Stimulated activated CD4-positive, alpha-beta T cell treated with anti-CD3 and anti-CD28 coated beads, TNF-alpha, amount 100 ng/mL, for 1 hour (primary cell): Measurements from ENCODE around the gene NTPCR.
"Not testable (repeated sequence)": the region's sequence is repeated elsewhere in the genome, so short reads cannot be mapped to it uniquely, and the experiment has no call there.

Experiments used
- DNase-seq, 3 donors: peaks; one replicate each; pipeline ENCODE4 v3.0.0-alpha.2; 2020; ENCODE audit warnings: low read depth in 3 of 3, low spot score in 1 of 3

NTPCR gene

GRCh38 chr1:232950197-232951176 is at the start of gene NTPCR:
Gene NTPCR, plus strand, starts transcription at chr1:232950611. Its CDS starts 100 bp downstream, at chr1:232950711.
- peak; percentile 90 to 98 (median 94) for DNase-seq

GRCh38 chr1:232900818-232901217 is 49.6 kb upstream of the NTPCR start:
- no peak for DNase-seq

- DNase-seq, result no peak
These were observed 49.2 kb upstream of the NTPCR start for GRCh38 chr1:232901255-232901654.

- DNase-seq, result no peak
These were observed 47.5 kb upstream of the NTPCR start for GRCh38 chr1:232902774-232903350.

GRCh38 chr1:232904131-232904530 is 46.3 kb upstream of the NTPCR start:
- no peak for DNase-seq

GRCh38 chr1:232904566-232904965 is 45.8 kb upstream of the NTPCR start:
- DNase-seq, result no peak

- no peak for DNase-seq
These were observed 44.9 kb upstream of the NTPCR start for GRCh38 chr1:232905331-232906034.

- DNase-seq, result no peak
These were observed 44.0 kb upstream of the NTPCR start for GRCh38 chr1:232906441-232906840.

GRCh38 chr1:232908831-232909230 is 41.6 kb upstream of the NTPCR start:
- DNase-seq, result no peak

GRCh38 chr1:232909752-232910151 is 40.7 kb upstream of the NTPCR start:
- DNase-seq, result no peak

- DNase-seq, result no peak
These were observed 39.3 kb upstream of the NTPCR start for GRCh38 chr1:232911027-232911599.

- DNase-seq, result no peak
These were observed 37.4 kb upstream of the NTPCR start for GRCh38 chr1:232912845-232913580.

GRCh38 chr1:232914271-232914670 is 36.1 kb upstream of the NTPCR start:
- not testable (repeated sequence) for DNase-seq

- DNase-seq, result no peak
These were observed 35.2 kb upstream of the NTPCR start for GRCh38 chr1:232915212-232915611.

- no peak for DNase-seq
These were observed 33.4 kb upstream of the NTPCR start for GRCh38 chr1:232917053-232917452.

- DNase-seq, result no peak
These were observed 29.0 kb upstream of the NTPCR start for GRCh38 chr1:232921381-232921780.

- no peak for DNase-seq
These were observed 27.9 kb upstream of the NTPCR start for GRCh38 chr1:232922485-232922884.

- DNase-seq, result peak in 2 of 3 donors; percentile 1 to 8
These were observed 26.5 kb upstream of the NTPCR start for GRCh38 chr1:232923739-232924386.

- no peak for DNase-seq
These were observed 25.5 kb upstream of the NTPCR start for GRCh38 chr1:232924874-232925273.
